Measurements from ENCODE around the gene LIN37. TPM values are rescaled to one million over a fixed set of nuclear protein-coding genes. Genes with fewer than 3 reads are reported as not detected.

The LIN37 gene
- total and polyA plus RNA-seq, 2 of the 13 experiments (the other 11 are each of a cell fraction or from before 2014, with no cell fraction given) = 6.3 to 8.7 TPM

GRCh38 chr19:35716801-35717664 is 31.3 kb upstream of the LIN37 start (continued):
- no peak for TF ChIP-seq ZNF496 (CRISPR knock-in tag; IDR thresholded peaks at IDR 0.05; ENCODE audit: insufficient replicate concordance)
- TF ChIP-seq PHF8 (CRISPR knock-in tag; IDR thresholded peaks at IDR 0.05) = peak; percentile 41
- TF ChIP-seq GABPB1 (CRISPR knock-in tag; IDR thresholded peaks at IDR 0.05) = peak; percentile 94
- no peak for TF ChIP-seq ZNF230 (CRISPR knock-in tag; IDR thresholded peaks at IDR 0.05)
- TF ChIP-seq CHD2 (IDR thresholded peaks at IDR 0.05; ENCODE audit: low read depth, low read length) = 0 out of 2 replicates have a peak, but pooled peaks have one; percentile 39
- TF ChIP-seq XBP1 (CRISPR knock-in tag; IDR thresholded peaks at IDR 0.05) = no peak
- TF ChIP-seq MEF2D (CRISPR knock-in tag; IDR thresholded peaks at IDR 0.05) = peak; percentile 38; the same call in 1 of the 2 replicates
- no peak for TF ChIP-seq BRCA1 (CRISPR knock-in tag; IDR thresholded peaks at IDR 0.05)
- TF ChIP-seq ZBTB26 (CRISPR knock-in tag; IDR thresholded peaks at IDR 0.05; ENCODE audit: borderline replicate concordance) = 0 out of 2 replicates have a peak, but pooled peaks have one; percentile 4
- TF ChIP-seq U2AF2 (IDR thresholded peaks at IDR 0.05; ENCODE audit: low read depth, low read length) = no peak
- no peak for TF ChIP-seq NR3C1 (CRISPR knock-in tag; IDR thresholded peaks at IDR 0.05)
- no peak for TF ChIP-seq NR2F2 (IDR thresholded peaks at IDR 0.05; ENCODE audit: borderline replicate concordance, low read depth)
- no peak for TF ChIP-seq EP300 (IDR thresholded peaks at IDR 0.05; ENCODE audit: low read depth in 2 of 2, low read length in 2 of 2)
- TF ChIP-seq EP300 (CRISPR knock-in tag; IDR thresholded peaks at IDR 0.05; ENCODE audit: borderline replicate concordance) = no peak
- no peak for TF ChIP-seq ZBTB39 (CRISPR knock-in tag; IDR thresholded peaks at IDR 0.05)
- TF ChIP-seq ZNF121 (CRISPR knock-in tag; IDR thresholded peaks at IDR 0.05) = no peak
- no peak for TF ChIP-seq FOSL1 (CRISPR knock-in tag; IDR thresholded peaks at IDR 0.05; ENCODE audit: borderline replicate concordance)
- peak; percentile 68 for TF ChIP-seq ZBTB43 (CRISPR knock-in tag; conservative IDR thresholded peaks at IDR 0.05)
- TF ChIP-seq ZNF740 (CRISPR knock-in tag; IDR thresholded peaks at IDR 0.05) = no peak
- no peak for TF ChIP-seq JDP2 (CRISPR knock-in tag; IDR thresholded peaks at IDR 0.05; ENCODE audit: borderline replicate concordance)
- TF ChIP-seq PRPF4 (IDR thresholded peaks at IDR 0.05; ENCODE audit: low read depth, low read length, poor library complexity, severe bottlenecking) = no peak
- TF ChIP-seq TFE3 (CRISPR knock-in tag; IDR thresholded peaks at IDR 0.05) = 0 out of 2 replicates have a peak, but pooled peaks have one; percentile 15
- TF ChIP-seq DPF2 (CRISPR knock-in tag; IDR thresholded peaks at IDR 0.05; ENCODE audit: borderline replicate concordance, low read depth) = no peak
- TF ChIP-seq MBNL3 (CRISPR knock-in tag; conservative IDR thresholded peaks at IDR 0.05) = no peak
